GM19463 (cell line): ENCODE measurements around the gene CR1L.
"Not testable (repeated sequence)": the region's sequence is repeated elsewhere in the genome, so short reads cannot be mapped to it uniquely, and the experiment has no call there.

ENCODE experiments used
- ATAC-seq: cut with Tn5 transposase; IDR thresholded peaks from one replicate; pipeline ENCODE4 v1.9.1; 2021; ENCODE audit warnings: mild to moderate bottlenecking, moderate library complexity; ENCODE audit not compliant: unreplicated experiment

Gene CR1L

GRCh38 chr1:207680590-207681388 is 35.9 kb downstream of the CR1L start:
- ATAC-seq, result not testable (repeated sequence)

GRCh38 chr1:207682872-207683434 is 38.0 kb downstream of the CR1L start:
- ATAC-seq, result not testable (repeated sequence)

- ATAC-seq, result not testable (repeated sequence)
These were observed 45.6 kb downstream of the CR1L start for GRCh38 chr1:207690551-207690950.

- ATAC-seq, result no peak
These were observed 46.1 kb downstream of the CR1L start for GRCh38 chr1:207691010-207691409.

GRCh38 chr1:207691841-207692240 is 46.9 kb downstream of the CR1L start:
- ATAC-seq, result no peak

GRCh38 chr1:207692291-207692690 is 47.4 kb downstream of the CR1L start:
- not testable (repeated sequence) for ATAC-seq

- no peak for ATAC-seq
These were observed 51.0 kb downstream of the CR1L start for GRCh38 chr1:207695891-207696290.

- no peak for ATAC-seq
These were observed 54.0 kb downstream of the CR1L start for GRCh38 chr1:207698822-207699483.

- ATAC-seq, result no peak
These were observed 57.4 kb downstream of the CR1L start for GRCh38 chr1:207702317-207702716.

GRCh38 chr1:207703712-207704111 is 58.8 kb downstream of the CR1L start:
- no peak for ATAC-seq

GRCh38 chr1:207708004-207708403 is 63.1 kb downstream of the CR1L start:
- ATAC-seq, result not testable (repeated sequence)

- no peak for ATAC-seq
These were observed 66.4 kb downstream of the CR1L start for GRCh38 chr1:207711285-207711684.

- not testable (repeated sequence) for ATAC-seq
These were observed 67.8 kb downstream of the CR1L start for GRCh38 chr1:207712701-207713100.

GRCh38 chr1:207713529-207713928 is 68.6 kb downstream of the CR1L start:
- no peak for ATAC-seq

GRCh38 chr1:207719234-207719633 is 74.3 kb downstream of the CR1L start:
- no peak for ATAC-seq

- not testable (repeated sequence) for ATAC-seq
These were observed 83.4 kb downstream of the CR1L start for GRCh38 chr1:207728200-207728858.

- not testable (repeated sequence) for ATAC-seq
These were observed 92.7 kb downstream of the CR1L start for GRCh38 chr1:207737503-207738157.

- not testable (repeated sequence) for ATAC-seq
These were observed 93.3 kb downstream of the CR1L start for GRCh38 chr1:207738158-207738659.

GRCh38 chr1:207740207-207740606 is 95.3 kb downstream of the CR1L start:
- ATAC-seq, result no peak

- no peak for ATAC-seq
These were observed 98.1 kb downstream of the CR1L start for GRCh38 chr1:207742850-207743555.
